ENCODE data around the gene PRR5L.

DNA sequence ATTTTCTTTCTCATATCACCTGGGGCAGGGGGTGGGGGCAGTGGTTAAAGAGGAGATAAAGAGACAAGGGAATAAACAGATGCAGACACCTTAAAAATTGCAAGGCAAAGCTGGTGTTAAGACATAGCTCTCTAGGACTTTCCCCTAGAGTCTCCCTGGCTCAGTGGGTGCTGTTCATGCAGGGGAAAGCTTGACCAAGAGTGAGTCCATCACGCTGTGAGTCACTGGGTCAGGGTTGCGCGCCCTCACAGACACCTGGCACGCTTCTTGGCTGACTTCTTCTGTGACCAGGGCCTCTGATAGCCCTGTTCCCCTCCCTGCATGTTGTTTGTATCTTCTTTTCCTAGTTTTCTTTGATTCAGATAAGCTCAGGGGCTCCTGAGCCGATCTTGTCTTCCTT, 38.7 kb upstream of the PRR5L start:
- TF ChIP-seq POLR2AphosphoS5 (IDR thresholded peaks at IDR 0.05), result no peak
- TF ChIP-seq, protein P1, sequence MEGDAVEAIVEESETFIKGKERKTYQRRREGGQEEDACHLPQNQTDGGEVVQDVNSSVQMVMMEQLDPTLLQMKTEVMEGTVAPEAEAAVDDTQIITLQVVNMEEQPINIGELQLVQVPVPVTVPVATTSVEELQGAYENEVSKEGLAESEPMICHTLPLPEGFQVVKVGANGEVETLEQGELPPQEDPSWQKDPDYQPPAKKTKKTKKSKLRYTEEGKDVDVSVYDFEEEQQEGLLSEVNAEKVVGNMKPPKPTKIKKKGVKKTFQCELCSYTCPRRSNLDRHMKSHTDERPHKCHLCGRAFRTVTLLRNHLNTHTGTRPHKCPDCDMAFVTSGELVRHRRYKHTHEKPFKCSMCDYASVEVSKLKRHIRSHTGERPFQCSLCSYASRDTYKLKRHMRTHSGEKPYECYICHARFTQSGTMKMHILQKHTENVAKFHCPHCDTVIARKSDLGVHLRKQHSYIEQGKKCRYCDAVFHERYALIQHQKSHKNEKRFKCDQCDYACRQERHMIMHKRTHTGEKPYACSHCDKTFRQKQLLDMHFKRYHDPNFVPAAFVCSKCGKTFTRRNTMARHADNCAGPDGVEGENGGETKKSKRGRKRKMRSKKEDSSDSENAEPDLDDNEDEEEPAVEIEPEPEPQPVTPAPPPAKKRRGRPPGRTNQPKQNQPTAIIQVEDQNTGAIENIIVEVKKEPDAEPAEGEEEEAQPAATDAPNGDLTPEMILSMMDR (IDR thresholded peaks at IDR 0.05), result no peak
- no peak for TF ChIP-seq POLR2A (IDR thresholded peaks at IDR 0.05)
- TF ChIP-seq EP300 (IDR thresholded peaks at IDR 0.05), result no peak
